ENCODE measurements around the gene ZNF546. TPM values are rescaled to one million over a fixed set of nuclear protein-coding genes. Genes with fewer than 3 reads are reported as not detected.

Gene ZNF546
- total RNA-seq, 4 donors from 2014 or later, result 8.4 to 13.3 (median 10.2) TPM

GRCh38 chr19:39994361-39994760 is 2.5 kb upstream of the ZNF546 start:
- intact Hi-C loops (cut with DNase I), result no loop called here
- Histone ChIP-seq H3K4me1 (peaks cover 4 to 16% of the 10 kb centered on the region in 2 donors), H3K4me3 (replicated peaks in 1 of 3) (no peak overlapping the region), H3K36me3 (no peaks in the 10 kb centered on the region), H3K9me3 (no peaks in the 10 kb centered on the region), H3K27ac (no peak overlapping the region), H3K27me3 (no peaks in the 10 kb centered on the region)
- DNase-seq, result no peak
- TF ChIP-seq POLR2A (IDR thresholded peaks at IDR 0.05) (no peak), CTCF (IDR thresholded peaks at IDR 0.05) (no peak)

DNA sequence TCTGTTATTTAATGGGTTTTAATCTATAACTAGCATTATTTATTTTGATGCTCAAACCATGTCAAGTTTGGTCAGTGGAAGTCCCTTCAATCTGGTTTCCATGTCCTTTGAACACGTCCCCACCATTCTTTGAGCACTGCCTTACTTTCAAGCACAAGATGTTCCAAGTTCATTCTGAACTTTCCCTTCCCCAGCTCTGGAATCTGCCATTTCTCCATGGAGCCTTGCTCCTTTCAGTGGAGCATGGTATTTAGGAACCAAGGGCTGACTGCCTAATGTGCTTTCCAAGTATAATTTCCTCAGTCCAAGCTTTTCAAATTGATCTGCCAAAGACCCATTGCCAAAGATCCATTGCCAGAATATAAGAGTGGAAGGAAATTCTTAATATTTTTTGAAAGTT is 1.1 kb upstream of the ZNF546 start:
- Histone ChIP-seq H3K4me3 (replicated peaks in 1 of 3) (peak overlapping the region in 1 of 3 donors; percentile 61), H3K9me3 (no peaks in the 10 kb centered on the region), H3K4me1 (peaks cover 4 to 16% of the 10 kb centered on the region in 2 donors), H3K27me3 (no peaks in the 10 kb centered on the region), H3K27ac (no peak overlapping the region), H3K36me3 (no peaks in the 10 kb centered on the region)
- 73 to 80% methylated on average over 1 of the region's 1 CpG for WGBS, 2 donors
- TF ChIP-seq POLR2A (IDR thresholded peaks at IDR 0.05) (no peak), CTCF (IDR thresholded peaks at IDR 0.05) (no peak)
- intact Hi-C loops (cut with DNase I), result no loop called here
- DNase-seq, result no peak

DNA sequence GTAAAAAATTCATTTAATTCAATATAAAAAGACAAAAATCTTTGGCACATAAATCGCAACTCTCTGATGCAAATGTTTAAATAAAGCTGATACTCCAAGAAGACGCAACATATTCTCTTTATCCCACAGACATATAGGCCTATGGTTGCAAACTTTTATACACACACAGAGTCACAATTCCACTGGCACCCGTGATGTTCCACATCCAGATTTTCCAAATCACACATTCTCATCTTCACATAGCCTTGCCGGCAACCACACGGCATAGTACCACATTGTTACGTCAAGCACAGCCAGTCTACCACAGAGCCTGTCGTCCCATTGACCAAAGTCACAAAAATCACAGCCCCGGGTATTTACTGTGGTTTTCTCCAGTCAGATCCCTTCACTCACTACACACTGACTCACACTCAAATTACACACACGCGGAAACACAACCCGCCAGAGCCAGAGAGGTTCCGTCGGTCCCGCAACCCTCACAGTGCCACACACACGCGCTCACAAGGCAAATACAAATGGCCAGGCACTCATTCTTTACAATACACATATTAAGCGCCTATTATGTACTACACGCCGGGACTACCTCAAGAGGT is 546 bp upstream of the ZNF546 start:
- Histone ChIP-seq H3K4me1 (peaks cover 4 to 16% of the 10 kb centered on the region in 2 donors), H3K9me3 (no peaks in the 10 kb centered on the region), H3K36me3 (no peaks in the 10 kb centered on the region), H3K27ac (peak overlapping the region; percentile 53 to 90 (median 86)), H3K4me3 (replicated peaks in 1 of 3) (peak overlapping the region; percentile 61 to 80 (median 78)), H3K27me3 (no peaks in the 10 kb centered on the region)
- intact Hi-C loops (cut with DNase I), result no loop called here
- DNase-seq, result peak; percentile 12 to 24
- TF ChIP-seq POLR2A (IDR thresholded peaks at IDR 0.05) (no peak), CTCF (IDR thresholded peaks at IDR 0.05) (no peak)
- 9 to 10% methylated on average over 16 to 19 of the region's 19 CpGs for WGBS, 2 donors

DNA sequence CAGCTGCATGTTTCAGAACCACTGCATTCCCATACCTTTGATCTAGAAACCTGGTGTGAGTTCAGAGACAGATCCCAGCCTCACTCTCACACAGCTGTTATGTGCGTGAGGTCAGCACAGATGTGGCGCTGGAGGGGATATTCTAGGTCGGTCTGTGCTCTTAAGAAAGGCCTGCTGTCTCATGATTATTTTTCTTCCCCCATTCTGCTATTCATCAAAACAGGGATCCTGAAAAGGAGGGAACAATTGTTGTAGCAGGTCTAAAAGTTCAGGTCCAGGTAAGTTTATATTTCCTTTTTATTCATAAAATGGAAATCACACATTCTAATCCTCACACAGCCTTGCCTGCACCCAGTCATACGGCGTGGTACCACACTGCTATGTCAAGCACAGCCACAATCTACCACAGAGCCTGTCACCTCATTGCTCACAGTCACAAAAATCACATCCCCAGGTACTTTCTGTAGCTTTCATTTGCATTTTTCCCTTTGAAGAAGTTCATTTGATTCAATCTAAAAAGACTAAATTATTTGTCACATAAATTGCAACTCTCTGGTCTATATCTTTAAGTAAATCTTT is 867 bp downstream of the ZNF546 start:
- TF ChIP-seq CTCF (IDR thresholded peaks at IDR 0.05), result no peak
- TF ChIP-seq POLR2A (IDR thresholded peaks at IDR 0.05), result no peak
- peak overlapping the region in 2 of 3 donors; percentile 86 to 90 for H3K27ac ChIP-seq
- WGBS, 2 donors, result 78 to 80% methylated on average over 5 of the region's 5 CpGs
- H3K4me3 ChIP-seq (replicated peaks in 1 of 3), result peak overlapping the region in 1 of 3 donors; percentile 61
- no peaks in the 10 kb centered on the region for H3K9me3 ChIP-seq
- intact Hi-C loops (cut with DNase I), result no loop called here
- H3K36me3 ChIP-seq, result no peaks in the 10 kb centered on the region
- peaks cover 4 to 16% of the 10 kb centered on the region in 2 donors for H3K4me1 ChIP-seq
- no peaks in the 10 kb centered on the region for H3K27me3 ChIP-seq
- DNase-seq, result no peak

- no peak overlapping the region for H3K27ac ChIP-seq
- no peaks in the 10 kb centered on the region for H3K36me3 ChIP-seq
- no peak for TF ChIP-seq CTCF (IDR thresholded peaks at IDR 0.05)
- no peak for TF ChIP-seq POLR2A (IDR thresholded peaks at IDR 0.05)
- no peak overlapping the region for H3K4me3 ChIP-seq (replicated peaks in 1 of 3)
- H3K9me3 ChIP-seq, result no peaks in the 10 kb centered on the region
- no peak for DNase-seq
- WGBS, 2 donors, result 96% methylated on average over 4 of the region's 4 CpGs
- no peaks in the 10 kb centered on the region for H3K27me3 ChIP-seq
- peaks cover 4 to 16% of the 10 kb centered on the region in 2 donors for H3K4me1 ChIP-seq
- intact Hi-C loops (cut with DNase I), result no loop called here
Measured at GRCh38 chr19:39998501-39998900, 1.6 kb downstream of the ZNF546 start.

Data from thyroid gland (tissue), 4 donors.